ENCODE data around the gene PDZD2.
"Not testable (repeated sequence)": the region's sequence is repeated elsewhere in the genome, so short reads cannot be mapped to it uniquely, and the experiment has no call there.

Gene PDZD2

DNA sequence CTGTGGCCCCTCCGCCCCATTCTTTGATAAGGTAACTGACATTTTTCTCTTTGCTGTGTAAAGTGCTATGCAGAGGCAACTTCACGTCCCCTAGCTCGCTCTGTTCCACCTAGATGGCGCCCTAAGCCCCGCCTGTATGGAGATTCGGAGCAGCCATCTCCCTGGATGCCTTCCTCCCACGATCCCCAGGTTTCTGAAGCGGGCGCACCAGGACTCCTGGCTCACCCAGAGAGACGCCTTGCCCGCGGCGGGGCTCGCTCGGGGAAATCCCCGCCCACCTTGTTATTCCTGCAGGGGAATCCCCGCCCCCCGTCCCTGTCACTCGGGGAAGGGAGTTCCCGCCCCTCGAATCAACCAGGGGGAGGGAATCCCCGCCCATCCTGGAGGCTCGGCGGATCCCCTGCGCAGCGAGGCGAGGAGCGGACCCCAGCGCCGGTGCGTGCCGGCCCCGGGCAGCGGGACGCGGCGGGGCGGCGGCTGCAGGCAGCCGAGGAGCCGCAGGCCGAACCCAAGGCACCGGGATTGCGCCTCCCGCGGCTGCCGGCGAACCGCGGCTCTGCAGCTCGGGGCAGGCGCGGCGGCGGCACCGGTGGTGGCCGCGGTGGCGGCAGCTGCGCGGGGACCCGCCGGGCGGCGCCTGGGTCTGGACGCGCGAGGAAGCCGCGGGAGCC lies at the start of gene PDZD2:
PDZD2 (plus strand) TSS at position 384 of the 671 bp plus-strand sequence.
- peak; percentile 63 for DNase-seq

DNA sequence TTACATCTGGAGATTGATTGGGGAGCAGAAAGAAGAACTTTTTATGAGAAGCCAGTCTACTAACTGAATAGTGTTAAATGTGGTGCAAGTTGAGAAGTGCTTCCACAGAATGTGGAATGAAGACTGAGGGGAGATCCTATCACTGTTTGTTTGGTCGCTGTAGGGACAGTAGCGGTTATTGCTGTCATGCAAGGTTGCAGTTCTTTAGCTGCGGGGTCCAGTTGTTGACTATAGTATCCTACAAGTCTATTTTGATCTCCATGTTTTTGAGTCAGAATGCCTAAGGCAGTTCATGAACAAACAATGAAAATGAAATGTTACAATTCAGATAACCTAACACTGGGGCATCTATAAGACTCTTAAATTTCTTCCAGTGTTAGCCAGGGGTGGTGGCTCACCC lies 45.3 kb upstream of the PDZD2 start:
- DNase-seq: no peak

DNA sequence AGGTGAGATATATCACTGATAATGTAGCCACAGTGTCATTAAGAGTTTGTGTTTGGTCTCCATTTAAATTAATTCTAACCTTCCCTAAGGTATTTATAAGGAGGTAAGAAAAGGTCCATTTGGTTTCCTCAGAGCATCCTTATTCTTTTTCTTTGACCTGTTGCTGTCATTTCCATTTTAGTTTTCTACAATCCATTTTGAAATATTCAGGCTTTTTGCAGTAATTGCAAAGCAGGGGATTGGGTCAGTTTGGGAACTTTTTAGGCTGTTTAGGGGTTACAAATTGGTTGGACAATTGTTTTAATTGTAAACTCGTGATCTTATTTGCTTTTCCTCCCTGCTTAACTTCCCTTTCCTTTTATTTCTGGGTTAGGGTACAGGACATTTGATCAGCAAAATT lies 42.6 kb upstream of the PDZD2 start:
- DNase-seq: no peak

DNA sequence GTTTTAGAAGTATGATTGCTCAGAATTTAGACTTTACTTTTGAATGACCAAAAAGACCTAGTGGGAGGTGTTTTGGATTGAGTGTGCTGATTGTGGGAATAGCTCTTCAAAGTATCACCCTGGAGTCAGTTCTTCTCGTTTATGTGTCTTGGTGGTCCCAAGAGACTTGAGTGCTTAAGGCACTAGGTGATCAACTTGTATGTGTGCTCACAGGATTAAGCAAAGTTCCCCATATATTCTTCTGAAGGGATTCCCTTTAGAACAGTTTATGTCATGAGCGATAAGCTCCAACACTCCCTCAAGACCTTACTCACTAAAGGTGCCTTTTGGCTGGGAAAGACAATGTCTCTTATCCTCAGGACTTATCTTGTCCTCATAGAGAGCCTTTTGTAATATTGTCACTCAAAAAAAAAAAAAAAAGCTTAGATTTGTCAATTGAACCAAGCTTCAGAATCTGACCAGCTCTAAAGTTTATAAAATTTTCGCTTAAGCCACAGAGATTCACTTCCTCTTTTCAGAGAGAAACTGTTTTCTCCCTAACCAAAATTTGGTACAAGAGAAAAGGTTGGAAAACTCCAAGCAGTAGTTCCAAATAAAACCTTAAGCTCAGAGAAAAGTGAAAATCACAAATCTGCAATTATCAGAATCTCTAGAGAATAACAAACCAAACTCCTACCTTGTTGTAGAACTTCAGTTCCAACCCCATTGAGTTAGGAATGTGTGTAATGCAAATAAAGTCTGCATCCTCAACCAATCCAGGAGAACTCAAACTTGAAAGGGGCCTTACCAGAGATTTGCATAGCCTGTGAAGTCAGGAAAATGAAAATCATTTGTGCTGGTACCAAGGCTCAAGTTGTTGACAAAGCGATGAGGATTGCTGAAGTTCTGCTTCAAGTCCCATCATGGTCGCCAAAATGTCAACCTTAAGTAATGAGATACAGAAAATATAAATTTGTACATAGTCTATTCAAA lies 40.0 kb upstream of the PDZD2 start:
- no peak for DNase-seq

DNA sequence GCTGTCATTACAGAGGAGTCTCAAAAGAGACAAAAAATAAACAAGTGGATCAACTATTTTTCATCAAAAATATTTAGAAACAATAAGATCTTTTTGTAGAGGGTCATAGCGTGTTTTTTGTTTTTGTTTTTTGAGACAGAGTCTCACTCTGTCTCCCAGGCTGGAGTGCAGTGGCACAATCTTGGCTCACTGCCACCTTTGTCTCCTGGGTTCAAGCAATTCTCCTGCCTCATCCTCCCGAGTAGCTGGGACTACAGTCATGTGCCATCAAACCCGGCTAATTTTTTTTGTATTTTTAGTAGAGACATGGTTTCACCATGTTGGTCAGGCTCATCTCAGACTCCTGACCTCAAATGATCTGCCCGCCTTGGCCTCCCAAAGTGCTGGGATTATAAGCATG lies 36.6 kb upstream of the PDZD2 start:
- DNase-seq: not testable (repeated sequence)

DNA sequence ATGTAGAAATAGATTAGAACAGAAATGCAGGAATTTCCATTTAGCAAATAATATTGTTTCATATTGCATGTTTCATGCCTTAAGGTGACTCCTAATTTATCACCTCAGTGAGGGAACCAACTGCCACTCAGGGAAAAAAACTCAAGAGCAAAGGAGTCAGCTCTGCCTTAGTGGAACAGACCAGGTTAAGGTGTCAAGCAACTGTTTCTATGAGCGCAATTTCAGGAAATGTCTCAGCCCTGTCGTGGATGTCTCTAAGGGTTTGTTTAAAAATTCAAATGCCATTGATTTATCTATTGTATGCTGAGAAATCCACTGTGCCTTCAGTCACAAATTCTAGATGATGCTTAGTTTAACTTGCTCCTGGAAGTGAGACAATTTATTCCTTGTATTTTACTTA lies 34.7 kb upstream of the PDZD2 start:
- no peak for DNase-seq

DNA sequence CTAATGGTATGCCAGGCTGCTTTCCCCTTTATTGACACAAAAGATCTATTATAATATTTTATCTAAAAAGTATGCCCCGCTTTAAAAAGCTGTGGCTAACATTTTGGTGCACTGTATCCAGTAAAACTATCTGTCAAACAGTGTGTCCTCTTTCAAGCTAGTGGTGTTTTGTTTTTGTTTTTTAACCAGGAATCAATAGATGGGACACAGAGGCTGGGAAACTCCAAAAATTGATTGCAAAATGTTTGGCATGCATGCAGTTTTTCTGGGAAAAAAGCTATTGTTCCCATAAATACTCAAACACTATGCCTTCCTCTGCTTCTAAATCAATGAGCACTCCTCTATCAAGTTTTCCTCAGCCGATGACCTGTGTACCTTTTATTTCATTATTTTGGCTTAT lies 34.3 kb upstream of the PDZD2 start:
- DNase-seq: no peak

DNA sequence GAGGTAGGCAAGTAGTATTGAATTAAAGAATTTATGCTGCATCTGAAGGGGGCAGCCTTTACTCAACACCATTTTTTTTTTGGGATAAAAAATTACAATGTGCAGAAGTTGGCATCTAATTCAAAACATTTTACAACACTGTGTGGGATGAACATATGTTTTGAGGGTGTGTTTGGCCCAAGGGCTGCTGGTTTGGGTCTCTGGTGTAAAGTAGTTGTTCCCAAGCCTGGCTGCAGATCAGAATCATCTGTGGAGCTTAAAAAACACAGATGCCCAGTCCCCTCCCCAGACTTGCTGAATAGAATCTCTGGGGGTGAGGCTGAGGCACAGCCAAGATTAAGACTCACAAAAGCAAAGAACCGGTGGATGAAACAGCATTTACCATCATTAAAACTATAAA lies 33.0 kb upstream of the PDZD2 start:
- DNase-seq: no peak

DNA sequence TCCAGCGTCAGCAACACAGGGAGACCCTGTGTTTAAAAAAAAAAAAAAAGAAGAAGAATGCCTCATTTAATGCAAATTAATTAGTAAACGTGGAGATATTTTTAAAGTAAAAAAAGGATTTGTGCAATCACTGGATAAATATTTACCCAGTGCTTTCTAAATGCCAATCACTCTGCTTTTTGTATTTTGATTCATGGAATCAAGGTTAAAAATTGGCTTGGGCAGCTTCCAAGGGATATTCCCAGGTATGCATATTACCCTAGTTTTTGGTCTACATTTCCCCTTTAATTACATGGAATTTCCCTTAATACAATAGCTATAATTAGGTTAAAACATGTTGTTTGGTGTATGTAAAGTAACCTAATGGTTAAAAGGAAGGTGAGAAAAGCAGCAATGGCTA lies 31.4 kb upstream of the PDZD2 start:
- DNase-seq: no peak

DNA sequence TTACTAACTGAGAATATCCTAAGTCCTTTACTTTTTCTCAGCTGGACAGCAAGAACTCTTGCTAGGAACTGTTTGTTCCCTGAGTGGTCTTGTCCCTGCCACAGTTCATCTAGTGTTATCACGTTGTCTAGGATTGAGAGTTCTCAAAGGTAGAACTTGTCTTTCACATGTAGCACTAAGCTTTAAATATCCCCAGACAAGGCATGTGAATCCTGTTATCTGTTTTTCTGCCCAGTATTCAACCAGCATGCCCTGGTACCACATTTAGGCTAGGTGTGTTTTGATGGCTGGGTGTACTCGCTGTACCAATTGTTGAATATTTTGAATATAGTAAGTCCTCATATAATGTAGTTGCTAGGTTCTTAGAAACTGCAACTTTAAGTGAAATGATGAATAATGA lies 27.9 kb upstream of the PDZD2 start:
- DNase-seq: no peak

DNA sequence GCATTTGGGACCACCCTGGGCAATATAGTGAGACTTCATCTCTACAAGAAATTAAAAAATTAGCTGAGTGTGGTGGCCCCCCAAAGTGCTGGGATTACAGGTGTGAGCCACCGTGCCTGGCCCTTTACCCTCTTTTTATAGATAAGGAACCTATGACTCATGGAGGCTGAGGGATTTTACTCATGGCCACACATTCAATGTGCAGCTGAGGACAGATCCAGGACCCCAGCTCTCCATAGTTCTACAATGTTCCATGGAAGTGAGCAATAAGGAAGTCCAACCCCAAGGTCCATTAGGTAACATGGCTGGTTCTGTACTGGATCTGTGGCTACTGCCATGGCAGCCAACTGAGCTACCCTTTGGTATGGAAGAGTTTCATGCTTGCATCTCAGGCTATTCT lies 25.3 kb upstream of the PDZD2 start:
- no peak for DNase-seq

DNA sequence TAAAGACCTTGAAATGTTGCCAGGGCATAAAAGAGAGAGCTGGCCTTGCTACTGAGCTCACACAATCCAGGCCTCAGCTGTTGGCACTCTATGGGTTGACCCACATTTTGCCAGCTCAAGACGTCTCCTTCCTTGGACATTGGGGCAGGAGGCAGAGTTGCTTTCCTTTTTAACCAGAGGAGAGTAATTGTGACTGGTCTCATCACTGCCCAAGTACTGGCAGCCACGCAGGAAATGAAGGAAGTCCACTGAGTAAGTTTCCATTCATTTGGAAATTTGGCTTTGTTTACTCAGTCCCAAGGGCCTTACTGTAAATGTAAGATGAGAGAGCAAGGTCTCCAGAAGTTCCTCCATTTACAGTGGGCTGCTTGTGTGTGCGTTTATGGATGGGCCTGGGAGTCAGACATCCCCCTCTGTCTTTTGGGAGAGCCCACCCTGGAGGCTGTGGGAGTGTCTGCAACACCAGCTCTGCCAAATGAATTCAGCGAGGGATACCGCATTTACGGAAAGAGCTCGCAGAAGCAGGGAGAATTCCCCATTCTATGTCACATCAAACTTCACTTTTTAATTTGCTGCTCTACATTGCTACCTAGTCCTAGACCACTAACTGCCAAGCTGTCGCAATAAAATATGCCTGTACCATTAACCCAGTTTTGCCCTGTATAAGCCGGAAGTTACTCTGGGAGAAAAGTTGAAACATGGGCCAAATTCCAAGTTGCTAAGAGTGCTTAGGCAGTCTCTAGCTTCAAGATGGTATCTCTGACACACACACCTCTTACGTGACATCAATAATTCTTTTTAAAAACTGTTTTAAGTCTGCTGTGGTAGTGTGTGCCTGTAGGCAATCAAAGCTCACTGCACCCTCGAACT lies 24.5 kb upstream of the PDZD2 start:
- DNase-seq: no peak

DNA sequence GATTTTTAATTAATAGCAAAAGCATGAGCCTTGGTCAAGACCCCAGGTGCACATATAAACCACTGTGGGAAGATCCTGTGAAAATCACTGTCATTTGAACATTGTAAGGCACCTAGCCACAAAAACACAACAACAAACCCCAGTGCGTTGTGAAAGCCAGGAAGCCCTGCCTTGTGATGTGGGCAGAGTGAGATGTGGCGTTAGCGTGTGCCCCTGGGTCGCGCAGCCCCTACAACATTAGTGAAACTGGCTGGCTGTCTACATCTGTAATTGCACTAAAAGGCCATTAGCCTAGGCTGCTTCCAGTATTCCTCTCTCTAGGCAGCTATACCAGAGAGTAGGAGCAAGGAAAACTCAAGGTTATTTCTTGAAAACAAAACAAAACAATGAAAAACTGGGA lies 21.1 kb upstream of the PDZD2 start:
- no peak for DNase-seq

DNA sequence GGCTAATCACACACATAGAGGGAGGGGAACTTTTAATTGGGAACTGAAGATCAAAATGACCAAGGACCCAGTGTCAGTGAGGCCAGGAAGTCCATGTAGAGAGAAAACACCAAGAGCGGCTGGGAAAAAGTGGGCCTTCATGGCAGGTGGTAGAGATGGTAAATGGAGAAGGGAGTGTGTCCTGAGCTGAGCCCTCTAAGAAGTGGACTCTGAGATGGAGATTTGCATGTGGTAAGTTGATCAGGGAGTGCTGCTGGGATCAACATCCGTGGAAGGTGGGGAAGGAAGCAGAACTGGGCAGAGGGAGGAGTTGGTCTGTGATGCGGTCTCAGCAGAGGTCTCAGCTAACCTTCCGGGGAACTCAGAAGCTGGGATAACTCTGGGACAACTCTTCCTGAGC lies 18.9 kb upstream of the PDZD2 start:
- DNase-seq: no peak

DNA sequence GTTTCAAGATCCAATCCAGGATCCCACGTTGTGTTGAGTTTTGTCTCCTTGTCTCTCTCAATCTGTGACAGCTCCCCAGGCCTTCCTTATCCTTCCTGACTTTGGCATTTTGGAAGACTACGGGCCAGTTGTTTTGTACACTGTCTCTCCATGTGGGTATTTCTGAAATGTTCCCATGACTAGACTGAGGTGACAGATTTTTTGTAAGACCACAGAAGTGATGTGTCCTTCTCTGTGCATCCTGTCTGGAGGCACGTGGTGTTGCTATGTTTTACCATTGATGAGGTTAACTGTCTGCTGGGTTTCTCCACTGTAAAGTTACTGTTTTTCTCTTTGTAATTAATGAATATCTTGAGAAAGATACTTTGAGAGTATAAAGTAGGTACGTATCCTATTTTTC lies 15.7 kb upstream of the PDZD2 start:
- DNase-seq: no peak

DNA sequence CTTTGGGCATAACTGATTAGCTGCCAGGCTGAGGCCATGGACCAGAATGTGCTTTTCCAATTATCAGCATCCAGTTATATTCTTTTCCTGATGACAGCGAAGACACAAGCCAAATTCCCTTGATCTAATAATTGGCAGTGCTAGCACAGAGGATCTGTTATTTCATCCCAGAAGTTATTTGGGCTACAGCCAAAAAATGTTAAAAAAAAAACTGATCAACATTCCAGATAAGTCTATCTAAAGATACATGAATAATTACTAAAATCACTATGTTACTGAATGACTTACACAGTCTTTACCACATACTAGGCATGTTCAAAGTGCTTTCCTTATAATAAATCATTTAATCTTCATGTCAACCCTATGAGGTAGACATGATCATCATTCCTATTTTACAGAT lies 13.5 kb upstream of the PDZD2 start:
- no peak for DNase-seq

DNA sequence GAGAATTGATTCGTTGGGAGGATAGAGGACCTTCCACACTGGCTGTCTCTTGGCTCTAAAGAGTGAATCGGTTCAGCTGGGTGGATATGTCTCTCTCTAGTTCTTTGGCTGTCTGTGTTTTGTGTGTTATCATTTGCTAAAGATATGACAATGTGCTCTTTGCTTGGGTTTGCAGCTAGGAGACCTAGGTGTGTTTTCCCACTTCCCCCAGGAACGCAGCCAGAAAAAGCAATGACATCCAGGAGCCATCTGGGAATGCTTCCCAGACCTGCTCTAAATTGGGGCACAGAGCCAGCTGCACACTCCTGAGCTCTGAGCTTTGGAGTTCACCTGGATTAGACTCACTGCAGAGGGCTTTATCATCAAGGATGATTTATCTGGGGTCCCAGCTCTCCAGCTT lies 12.8 kb upstream of the PDZD2 start:
- DNase-seq: no peak

DNA sequence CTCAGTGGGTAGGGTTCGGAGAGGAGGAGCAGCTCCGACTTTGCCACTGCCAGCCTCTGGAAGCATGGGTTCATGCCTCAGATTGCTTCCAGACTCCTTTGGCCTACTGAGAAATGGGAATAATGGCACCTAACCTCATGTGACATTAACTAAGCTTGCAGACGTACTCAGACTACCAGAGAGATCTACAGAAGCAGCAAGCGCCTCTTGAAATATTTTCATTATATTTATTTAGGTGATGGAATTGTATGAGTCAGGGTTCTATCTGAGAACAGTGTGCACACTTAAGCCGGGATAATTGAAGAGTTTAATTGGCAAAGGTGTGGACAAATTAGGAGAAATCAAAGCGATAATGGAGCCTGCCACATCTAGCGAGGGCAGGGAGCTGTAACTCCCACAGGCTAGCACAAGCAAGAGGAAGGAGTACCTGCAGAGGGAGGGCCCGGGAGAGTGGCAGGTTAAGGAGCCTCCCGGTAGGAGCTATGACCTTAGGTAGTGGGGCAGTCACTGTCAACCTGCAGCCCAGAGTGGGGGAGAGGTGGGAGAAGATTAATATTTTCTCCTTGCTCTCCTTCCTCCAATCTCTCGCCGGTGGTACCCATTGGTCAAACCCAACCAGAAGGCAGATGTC lies 12.2 kb upstream of the PDZD2 start:
- DNase-seq: no peak

DNA sequence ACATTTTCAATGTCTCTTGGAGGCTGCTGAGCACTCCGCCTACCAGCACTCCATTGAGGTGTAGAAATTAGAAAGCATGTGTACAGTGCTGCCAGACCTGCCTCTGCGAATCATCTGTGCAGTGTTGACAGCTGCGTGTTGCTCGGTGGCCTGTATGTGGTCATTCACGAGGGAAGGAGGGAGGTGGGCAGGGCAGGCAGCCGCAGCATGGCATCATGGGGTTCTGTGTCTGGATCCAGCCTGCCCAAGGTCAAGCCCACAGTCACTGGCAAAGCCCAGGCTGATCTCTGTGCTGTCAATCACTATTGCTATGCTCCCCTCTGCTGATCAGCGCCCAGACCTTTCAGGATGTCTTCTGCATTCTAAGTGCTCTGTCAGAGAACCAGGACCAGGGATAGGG lies 8.0 kb upstream of the PDZD2 start:
- no peak for DNase-seq

DNA sequence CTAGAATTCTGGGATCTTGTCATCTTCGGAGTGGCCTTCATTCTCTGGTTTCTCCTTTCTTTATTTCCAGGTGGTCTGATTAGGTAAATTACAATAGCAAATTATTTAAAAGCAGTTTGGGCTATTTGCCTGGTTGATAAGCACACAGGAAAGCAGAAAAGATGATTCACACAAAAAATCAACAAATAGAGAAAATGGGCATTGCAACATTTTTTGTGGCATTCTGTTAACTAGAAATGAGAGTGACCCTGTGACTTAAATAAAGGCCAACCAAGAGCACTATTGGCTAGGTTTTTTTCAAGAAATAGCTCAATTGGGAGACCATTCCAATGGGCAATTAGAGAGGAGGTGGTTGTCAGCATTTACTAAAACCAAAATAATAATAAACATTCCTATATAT lies 6.5 kb upstream of the PDZD2 start:
- no peak for DNase-seq

DNA sequence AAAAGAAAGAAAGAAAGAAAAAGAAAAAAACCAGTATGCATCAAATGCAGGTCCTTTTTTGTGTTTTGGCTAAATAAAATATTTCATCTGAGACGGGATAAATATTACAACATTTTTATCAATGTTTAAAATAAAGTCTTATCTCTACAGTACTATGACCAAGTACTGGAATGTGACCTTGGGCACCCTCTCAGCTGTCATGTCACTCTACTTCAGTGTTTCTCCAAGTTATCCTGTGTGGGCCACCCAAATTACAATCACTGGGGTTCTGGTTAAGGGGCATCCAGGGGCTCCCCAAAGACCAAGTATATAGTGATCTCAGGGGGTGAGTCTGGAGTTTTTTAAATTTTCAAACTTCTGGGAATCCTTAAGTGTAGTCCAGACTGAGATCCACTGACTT lies 3.5 kb upstream of the PDZD2 start:
- DNase-seq: no peak

DNA sequence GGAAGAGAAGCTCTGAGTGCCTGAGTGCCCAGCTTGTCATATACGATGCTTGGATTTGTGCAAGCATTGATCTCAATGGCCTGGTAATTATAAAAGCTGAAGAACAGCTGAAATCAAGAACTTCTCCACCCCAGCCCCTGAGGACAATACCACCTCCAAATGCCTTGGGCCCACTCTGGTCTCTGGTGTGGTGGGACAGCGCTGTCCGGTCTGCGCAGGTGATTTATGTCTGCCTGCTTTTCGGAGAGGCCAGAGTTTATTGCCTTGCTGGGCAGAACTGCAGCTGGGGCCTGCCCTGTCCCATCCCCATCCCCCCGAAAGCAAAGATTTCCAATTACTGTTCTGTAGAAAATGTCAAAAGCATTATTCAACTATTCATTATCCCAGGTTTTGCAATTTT lies 1.1 kb upstream of the PDZD2 start:
- no peak for DNase-seq

DNA sequence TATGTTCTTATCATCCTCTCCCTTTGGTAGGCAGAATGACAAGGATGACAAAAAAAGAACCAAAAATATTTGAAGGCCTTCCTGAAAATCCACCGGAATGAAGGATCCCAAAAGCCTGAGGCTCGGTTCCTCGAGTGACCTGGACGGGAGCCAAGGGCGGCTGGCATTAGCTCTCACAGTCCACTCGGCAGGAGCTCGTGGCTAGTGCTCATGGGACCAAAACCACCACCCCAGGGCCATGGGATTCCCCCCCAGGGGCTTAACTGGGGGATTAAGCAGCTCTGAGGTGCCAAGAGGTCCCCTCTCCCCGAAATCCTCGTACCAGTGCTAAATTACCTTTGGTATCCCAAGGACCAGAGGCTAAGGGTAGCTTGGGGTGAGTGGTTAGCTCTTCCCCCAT lies 586 bp upstream of the PDZD2 start:
- no peak for DNase-seq
